RPMI7951 (cell line): ENCODE results near the gene PDZD2. TPM values are rescaled to one million over a fixed set of nuclear protein-coding genes. Genes with fewer than 3 reads are reported as not detected.

Experiments
- DNase-seq: peaks from one replicate; pipeline ENCODE4 v3.0.0-alpha.2; 2012; ENCODE audit warnings: low read depth
- total RNA-seq: library from RNA; depleted of rRNA; stranded (reverse); fragments of >200 nt; shearing (Covaris generic); gene quantifications from 2 replicates; pipeline ENCODE4 v1.2.3, GENCODE V29; 2014

PDZD2 gene
- total RNA-seq, 1 experiment from 2014 or later = under 0.01 TPM

- DNase-seq = peak; percentile 26
Measured at GRCh38 chr5:31975189-31975612, 336.3 kb downstream of the PDZD2 start.

GRCh38 chr5:31976169-31976568 lies 337.2 kb downstream of the PDZD2 start:
- DNase-seq = no peak

- no peak for DNase-seq
Measured at GRCh38 chr5:31981361-31981945, 342.5 kb downstream of the PDZD2 start.

GRCh38 chr5:31982027-31982426 lies 343.1 kb downstream of the PDZD2 start:
- DNase-seq = no peak

- no peak for DNase-seq
Measured at GRCh38 chr5:31982621-31983020, 343.7 kb downstream of the PDZD2 start.

- peak; percentile 46 for DNase-seq
Measured at GRCh38 chr5:31983851-31984250, 344.9 kb downstream of the PDZD2 start.

GRCh38 chr5:31984691-31985090 lies 345.8 kb downstream of the PDZD2 start:
- no peak for DNase-seq

GRCh38 chr5:31986101-31986500 lies 347.2 kb downstream of the PDZD2 start:
- no peak for DNase-seq

GRCh38 chr5:31987985-31988710 lies 349.2 kb downstream of the PDZD2 start:
- peak; percentile 96 for DNase-seq

GRCh38 chr5:31990081-31990650 lies 351.2 kb downstream of the PDZD2 start:
- DNase-seq = no peak

GRCh38 chr5:31990701-31991110 lies 351.8 kb downstream of the PDZD2 start:
- DNase-seq = peak; percentile 85

GRCh38 chr5:31992377-31992776 lies 353.4 kb downstream of the PDZD2 start:
- no peak for DNase-seq

GRCh38 chr5:31993165-31993961 lies 354.4 kb downstream of the PDZD2 start:
- DNase-seq = peak; percentile 54

GRCh38 chr5:31995006-31995405 lies 356.1 kb downstream of the PDZD2 start:
- DNase-seq = no peak

GRCh38 chr5:31995714-31996113 lies 356.8 kb downstream of the PDZD2 start:
- DNase-seq = no peak

GRCh38 chr5:31996909-31997308 lies 358.0 kb downstream of the PDZD2 start:
- DNase-seq = no peak

- DNase-seq = no peak
Measured at GRCh38 chr5:31999470-31999869, 360.5 kb downstream of the PDZD2 start.

- DNase-seq = no peak
Measured at GRCh38 chr5:32000731-32001130, 361.8 kb downstream of the PDZD2 start.

GRCh38 chr5:32001284-32001683 lies 362.4 kb downstream of the PDZD2 start:
- DNase-seq = no peak

- no peak for DNase-seq
Measured at GRCh38 chr5:32001707-32002106, 362.8 kb downstream of the PDZD2 start.

- no peak for DNase-seq
Measured at GRCh38 chr5:32002755-32003154, 363.8 kb downstream of the PDZD2 start.

- no peak for DNase-seq
Measured at GRCh38 chr5:32003981-32004380, 365.1 kb downstream of the PDZD2 start.
